Measurements from ENCODE around the gene GABBR2.

Gene GABBR2

GRCh38 chr9:98614941-98615340, 93.8 kb downstream of the GABBR2 start:
- no peaks in the 10 kb centered on the region for H3K9me3 Mint-ChIP-seq
- peaks cover 22% of the 10 kb centered on the region for H3K27me3 Mint-ChIP-seq
- H3K27ac Mint-ChIP-seq = no peak overlapping the region
- no peak overlapping the region for H3K4me3 Mint-ChIP-seq
- no peak for ATAC-seq (ENCODE audit: low read depth)
- no peak for DNase-seq (ENCODE audit: low spot score in 2 of 2)
- H3K36me3 Mint-ChIP-seq = no peaks in the 10 kb centered on the region
- no peaks in the 10 kb centered on the region for H3K4me1 Mint-ChIP-seq

- Mint-ChIP-seq H3K27ac (no peak overlapping the region), H3K27me3 (peaks cover 23% of the 10 kb centered on the region), H3K9me3 (no peaks in the 10 kb centered on the region), H3K4me3 (no peak overlapping the region), H3K4me1 (no peaks in the 10 kb centered on the region), H3K36me3 (no peaks in the 10 kb centered on the region)
- ATAC-seq (ENCODE audit: low read depth) (no peak), DNase-seq (ENCODE audit: low spot score in 2 of 2) (no peak)
Measured at GRCh38 chr9:98612061-98612752, 96.5 kb downstream of the GABBR2 start.

DNA sequence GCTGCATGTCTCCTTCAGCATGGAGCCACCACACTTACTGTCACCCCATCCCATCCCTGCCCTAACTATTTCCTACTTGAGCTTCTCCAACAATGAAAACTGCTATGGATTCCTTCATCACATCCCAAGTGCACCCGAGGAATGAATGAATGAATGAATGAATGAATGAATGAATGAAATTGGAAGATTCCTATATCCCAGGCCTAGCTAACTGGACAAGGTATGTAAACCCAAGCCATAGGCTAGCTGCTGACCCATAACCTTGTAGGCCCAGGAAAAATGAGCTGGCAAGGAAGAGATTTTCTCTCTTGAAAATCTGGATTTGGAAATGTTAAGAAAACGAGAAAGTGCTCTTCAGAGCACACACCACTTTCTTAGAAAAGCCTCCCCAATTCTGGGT, 97.4 kb downstream of the GABBR2 start:
- H3K27me3 Mint-ChIP-seq = peaks cover 21% of the 10 kb centered on the region
- ATAC-seq (ENCODE audit: low read depth) = no peak
- DNase-seq (ENCODE audit: low spot score in 2 of 2) = no peak
- no peak overlapping the region for H3K4me3 Mint-ChIP-seq
- no peak overlapping the region for H3K27ac Mint-ChIP-seq
- H3K4me1 Mint-ChIP-seq = no peaks in the 10 kb centered on the region
- no peaks in the 10 kb centered on the region for H3K36me3 Mint-ChIP-seq
- no peaks in the 10 kb centered on the region for H3K9me3 Mint-ChIP-seq

- H3K4me1 Mint-ChIP-seq = no peaks in the 10 kb centered on the region
- ATAC-seq (ENCODE audit: low read depth) (no peak), DNase-seq (ENCODE audit: low spot score in 2 of 2) (no peak)
- H3K9me3 Mint-ChIP-seq = no peaks in the 10 kb centered on the region
- no peak overlapping the region for H3K4me3 Mint-ChIP-seq
- H3K27ac Mint-ChIP-seq = no peak overlapping the region
- H3K27me3 Mint-ChIP-seq = peaks cover 20% of the 10 kb centered on the region
- no peaks in the 10 kb centered on the region for H3K36me3 Mint-ChIP-seq
Measured at GRCh38 chr9:98610711-98611110, 98.0 kb downstream of the GABBR2 start.

- ATAC-seq (ENCODE audit: low read depth) = no peak
- no peaks in the 10 kb centered on the region for H3K36me3 Mint-ChIP-seq
- no peaks in the 10 kb centered on the region for H3K4me1 Mint-ChIP-seq
- no peak for DNase-seq (ENCODE audit: low spot score in 2 of 2)
- no peaks in the 10 kb centered on the region for H3K9me3 Mint-ChIP-seq
- H3K27me3 Mint-ChIP-seq = peaks cover 16% of the 10 kb centered on the region
- H3K4me3 Mint-ChIP-seq = no peak overlapping the region
- no peak overlapping the region for H3K27ac Mint-ChIP-seq
Measured at GRCh38 chr9:98610211-98610610, 98.5 kb downstream of the GABBR2 start.

DNA sequence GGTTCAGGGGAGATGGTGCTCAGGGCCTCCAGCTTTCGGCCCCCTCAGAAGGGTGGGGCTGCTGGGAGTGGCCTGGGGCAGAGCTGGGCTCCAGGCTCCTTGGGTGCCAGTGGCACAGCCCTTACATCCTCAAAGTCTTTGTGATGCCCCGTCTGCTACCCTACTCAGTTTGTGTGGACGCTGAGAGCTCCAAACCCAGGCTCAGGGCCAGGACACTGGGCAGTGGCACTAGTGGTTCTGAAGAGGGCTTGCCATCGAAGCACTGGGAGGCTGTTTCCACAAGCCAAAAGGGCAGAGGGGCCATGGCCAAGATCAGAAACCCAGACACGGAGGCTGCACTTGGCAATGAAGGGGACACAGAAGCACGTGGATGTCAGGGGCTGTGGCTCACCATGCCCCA, 99.1 kb downstream of the GABBR2 start:
- no peaks in the 10 kb centered on the region for H3K9me3 Mint-ChIP-seq
- ATAC-seq (ENCODE audit: low read depth) (no peak), DNase-seq (ENCODE audit: low spot score in 2 of 2) (no peak)
- no peak overlapping the region for H3K27ac Mint-ChIP-seq
- peaks cover 16% of the 10 kb centered on the region for H3K27me3 Mint-ChIP-seq
- no peak overlapping the region for H3K4me3 Mint-ChIP-seq
- no peaks in the 10 kb centered on the region for H3K4me1 Mint-ChIP-seq
- H3K36me3 Mint-ChIP-seq = no peaks in the 10 kb centered on the region

GRCh38 chr9:98607787-98608186, 100.9 kb downstream of the GABBR2 start:
- H3K27ac Mint-ChIP-seq = no peak overlapping the region
- DNase-seq (ENCODE audit: low spot score in 2 of 2) (no peak), ATAC-seq (ENCODE audit: low read depth) (no peak)
- H3K4me3 Mint-ChIP-seq = no peak overlapping the region
- H3K4me1 Mint-ChIP-seq = no peaks in the 10 kb centered on the region
- H3K36me3 Mint-ChIP-seq = no peaks in the 10 kb centered on the region
- H3K9me3 Mint-ChIP-seq = no peaks in the 10 kb centered on the region
- H3K27me3 Mint-ChIP-seq = peaks cover 14% of the 10 kb centered on the region

DNA sequence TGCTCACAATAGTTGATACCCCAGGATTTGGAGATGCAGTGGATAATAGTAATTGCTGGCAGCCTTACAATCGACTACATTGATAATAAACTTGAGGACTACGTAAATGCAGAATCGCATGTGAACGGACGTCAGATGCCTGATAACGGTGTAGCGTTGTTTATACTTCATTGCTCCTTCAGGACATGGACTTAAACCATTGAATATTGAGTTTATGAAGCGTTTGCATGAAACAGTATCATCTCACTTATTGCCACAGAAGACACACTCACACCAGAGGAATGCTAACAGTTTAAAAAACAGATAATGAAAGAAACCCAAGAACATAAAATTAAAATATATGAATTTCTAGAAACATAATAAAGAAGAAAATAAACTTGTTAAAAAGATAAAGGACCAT, 101.6 kb downstream of the GABBR2 start:
- H3K9me3 Mint-ChIP-seq = no peaks in the 10 kb centered on the region
- peaks cover 16% of the 10 kb centered on the region for H3K27me3 Mint-ChIP-seq
- no peak for DNase-seq (ENCODE audit: low spot score in 2 of 2)

DNA sequence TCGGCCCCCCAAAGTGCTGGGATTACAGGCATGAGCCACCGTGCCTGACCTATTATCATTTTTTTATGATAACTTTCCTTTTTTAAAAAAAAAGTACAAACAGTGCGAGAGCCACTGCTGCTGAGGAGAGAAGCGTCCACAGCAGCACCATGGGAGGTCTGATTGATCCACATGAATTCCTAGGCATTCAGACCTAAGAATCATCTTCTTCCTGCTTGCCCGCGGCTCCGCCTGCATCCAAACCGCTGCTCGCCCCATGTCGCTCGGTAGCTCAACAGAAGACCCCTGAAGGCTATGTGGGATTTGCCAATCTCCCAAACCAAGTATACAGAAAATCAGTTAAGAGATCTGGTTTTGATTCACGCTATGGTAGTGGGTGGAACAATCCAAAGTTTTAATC, 102.0 kb downstream of the GABBR2 start:
- H3K4me1 Mint-ChIP-seq = no peaks in the 10 kb centered on the region
- DNase-seq (ENCODE audit: low spot score in 2 of 2) = no peak
- H3K27me3 Mint-ChIP-seq = peaks cover 16% of the 10 kb centered on the region
- H3K9me3 Mint-ChIP-seq = no peaks in the 10 kb centered on the region
- no peak for ATAC-seq (ENCODE audit: low read depth)
- H3K4me3 Mint-ChIP-seq = no peak overlapping the region
- no peaks in the 10 kb centered on the region for H3K36me3 Mint-ChIP-seq
- H3K27ac Mint-ChIP-seq = no peak overlapping the region

More for the DNA sequence above, 101.6 kb downstream of the GABBR2 start:
- H3K4me1 Mint-ChIP-seq = no peaks in the 10 kb centered on the region
- ATAC-seq (ENCODE audit: low read depth) = no peak
- no peak overlapping the region for H3K27ac Mint-ChIP-seq
- no peak overlapping the region for H3K4me3 Mint-ChIP-seq
- no peaks in the 10 kb centered on the region for H3K36me3 Mint-ChIP-seq

GRCh38 chr9:98605116-98605515, 103.6 kb downstream of the GABBR2 start:
- H3K9me3 Mint-ChIP-seq = no peaks in the 10 kb centered on the region
- H3K4me1 Mint-ChIP-seq = no peaks in the 10 kb centered on the region
- H3K36me3 Mint-ChIP-seq = no peaks in the 10 kb centered on the region
- DNase-seq (ENCODE audit: low spot score in 2 of 2) = no peak
- ATAC-seq (ENCODE audit: low read depth) = no peak
- peaks cover 9% of the 10 kb centered on the region for H3K27me3 Mint-ChIP-seq
- H3K4me3 Mint-ChIP-seq = no peak overlapping the region
- no peak overlapping the region for H3K27ac Mint-ChIP-seq

DNA sequence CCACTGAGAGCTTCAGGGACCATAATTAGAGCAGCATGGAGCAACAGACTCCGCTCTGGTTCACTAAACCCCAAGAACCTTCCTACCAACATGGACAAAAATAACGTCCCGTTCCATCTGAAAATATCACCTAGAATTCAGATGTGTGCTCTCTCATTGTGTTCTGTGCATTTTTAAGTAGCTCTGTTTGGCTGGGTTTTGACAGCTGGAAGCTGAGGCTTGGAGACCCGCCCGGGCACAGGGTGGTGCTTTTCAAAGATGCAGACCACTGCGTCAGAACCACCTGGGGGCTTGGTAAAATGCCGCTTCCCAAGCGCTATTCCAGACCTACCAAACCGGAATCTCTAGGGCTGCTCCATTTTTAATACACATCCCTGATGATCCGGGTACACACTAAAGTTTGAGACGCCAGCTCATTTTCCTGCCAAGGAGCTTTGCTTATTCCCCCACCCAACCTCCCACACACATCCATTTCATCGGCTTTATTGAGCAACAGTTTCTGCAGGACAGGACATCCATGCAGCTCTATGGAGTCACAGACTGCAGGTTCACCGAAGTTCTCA, 104.8 kb downstream of the GABBR2 start:
- ATAC-seq (ENCODE audit: low read depth) (no peak), DNase-seq (ENCODE audit: low spot score in 2 of 2) (no peak)
- H3K4me3 Mint-ChIP-seq = no peak overlapping the region

GRCh38 chr9:98602839-98603500, 105.8 kb downstream of the GABBR2 start:
- H3K4me1 Mint-ChIP-seq = no peaks in the 10 kb centered on the region
- H3K4me3 Mint-ChIP-seq = no peak overlapping the region
- no peaks in the 10 kb centered on the region for H3K36me3 Mint-ChIP-seq
- no peaks in the 10 kb centered on the region for H3K9me3 Mint-ChIP-seq
- no peak for DNase-seq (ENCODE audit: low spot score in 2 of 2)
- no peak overlapping the region for H3K27ac Mint-ChIP-seq
- no peak for ATAC-seq (ENCODE audit: low read depth)
- peaks cover 7% of the 10 kb centered on the region for H3K27me3 Mint-ChIP-seq

More for the DNA sequence above, 104.8 kb downstream of the GABBR2 start:
- Mint-ChIP-seq H3K36me3 (no peaks in the 10 kb centered on the region), H3K27me3 (peaks cover 7% of the 10 kb centered on the region), H3K27ac (no peak overlapping the region), H3K9me3 (no peaks in the 10 kb centered on the region), H3K4me1 (no peaks in the 10 kb centered on the region)

GRCh38 chr9:98600631-98601030, 108.1 kb downstream of the GABBR2 start:
- ATAC-seq (ENCODE audit: low read depth) (no peak), DNase-seq (ENCODE audit: low spot score in 2 of 2) (no peak)
- Mint-ChIP-seq H3K27me3 (peaks cover 4% of the 10 kb centered on the region), H3K9me3 (no peaks in the 10 kb centered on the region), H3K36me3 (no peaks in the 10 kb centered on the region), H3K27ac (no peak overlapping the region), H3K4me1 (no peaks in the 10 kb centered on the region), H3K4me3 (no peak overlapping the region)

- H3K36me3 Mint-ChIP-seq = no peaks in the 10 kb centered on the region
- H3K4me3 Mint-ChIP-seq = no peak overlapping the region
- ATAC-seq (ENCODE audit: low read depth) (no peak), DNase-seq (ENCODE audit: low spot score in 2 of 2) (no peak)
- no peak overlapping the region for H3K27ac Mint-ChIP-seq
- H3K4me1 Mint-ChIP-seq = no peaks in the 10 kb centered on the region
- H3K9me3 Mint-ChIP-seq = no peaks in the 10 kb centered on the region
- peaks cover 5% of the 10 kb centered on the region for H3K27me3 Mint-ChIP-seq
Measured at GRCh38 chr9:98599566-98600216, 109.0 kb downstream of the GABBR2 start.
